ENCODE data around the gene TTC27. TPM values are rescaled to one million over a fixed set of nuclear protein-coding genes. Genes with fewer than 3 reads are reported as not detected.
"Not testable (repeated sequence)": the region's sequence is repeated elsewhere in the genome, so short reads cannot be mapped to it uniquely, and the experiment has no call there.

The TTC27 gene
- polyA plus RNA-seq, 1 donor = 14.2 TPM

DNA sequence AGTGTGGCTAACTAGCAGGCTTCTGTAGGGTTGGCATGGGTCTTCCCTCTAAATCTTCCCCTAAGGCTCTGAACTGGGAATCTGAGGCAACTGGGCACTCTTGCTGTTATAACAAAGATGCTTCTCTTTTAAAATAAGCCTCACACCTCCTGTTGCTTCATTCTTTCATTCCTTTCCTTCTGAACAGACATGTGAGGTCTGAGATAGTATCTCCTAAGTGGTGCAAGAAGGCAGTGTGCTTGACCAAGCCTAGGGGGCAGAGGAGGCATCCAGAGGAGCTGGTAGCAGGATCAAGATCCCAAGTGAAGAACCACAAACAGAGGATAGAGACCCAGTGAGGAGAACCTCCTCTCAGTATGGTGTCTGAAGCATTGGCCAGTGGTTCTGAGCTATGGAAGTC lies 90.9 kb downstream of the TTC27 start:
- Histone ChIP-seq H3K27me3 (ENCODE audit: control insufficient read depth, insufficient read depth, low read length) (no peaks in the 10 kb centered on the region), H3K36me3 (ENCODE audit: control insufficient read depth, insufficient read depth, low read length) (no peaks in the 10 kb centered on the region), H3K9me3 (ENCODE audit: control insufficient read depth, low read depth, low read length) (no peaks in the 10 kb centered on the region), H3K4me3 (ENCODE audit: low read length) (no peak overlapping the region), H3K4me1 (ENCODE audit: control insufficient read depth, insufficient read depth, low read length) (no peaks in the 10 kb centered on the region), H3K27ac (ENCODE audit: low read length) (no peak overlapping the region)
- DNase-seq = no peak

- no peaks in the 10 kb centered on the region for H3K4me1 ChIP-seq (ENCODE audit: control insufficient read depth, insufficient read depth, low read length)
- WGBS (ENCODE audit: insufficient coverage, low lambda C conversion rate) = no CpG with 5 or more reads among the region's 2 CpGs
- no peak overlapping the region for H3K4me3 ChIP-seq (ENCODE audit: low read length)
- no peaks in the 10 kb centered on the region for H3K36me3 ChIP-seq (ENCODE audit: control insufficient read depth, insufficient read depth, low read length)
- H3K27ac ChIP-seq (ENCODE audit: low read length) = no peak overlapping the region
- H3K27me3 ChIP-seq (ENCODE audit: control insufficient read depth, insufficient read depth, low read length) = no peaks in the 10 kb centered on the region
- no peak for DNase-seq
- no peaks in the 10 kb centered on the region for H3K9me3 ChIP-seq (ENCODE audit: control insufficient read depth, low read depth, low read length)
Observed at GRCh38 chr2:32719430-32719829, 91.6 kb downstream of the TTC27 start.

GRCh38 chr2:32719933-32720716 lies 92.3 kb downstream of the TTC27 start:
- WGBS (ENCODE audit: insufficient coverage, low lambda C conversion rate) = 100% methylated on average over 1 of the region's 1 CpG
- no peak overlapping the region for H3K4me3 ChIP-seq (ENCODE audit: low read length)
- no peak overlapping the region for H3K27ac ChIP-seq (ENCODE audit: low read length)

GRCh38 chr2:32720771-32721170 lies 92.9 kb downstream of the TTC27 start:
- H3K9me3 ChIP-seq (ENCODE audit: control insufficient read depth, low read depth, low read length) = no peaks in the 10 kb centered on the region
- DNase-seq = no peak
- H3K4me3 ChIP-seq (ENCODE audit: low read length) = no peak overlapping the region
- H3K27ac ChIP-seq (ENCODE audit: low read length) = no peak overlapping the region
- WGBS (ENCODE audit: insufficient coverage, low lambda C conversion rate) = 100% methylated on average over 3 of the region's 4 CpGs
- no peaks in the 10 kb centered on the region for H3K36me3 ChIP-seq (ENCODE audit: control insufficient read depth, insufficient read depth, low read length)
- no peaks in the 10 kb centered on the region for H3K4me1 ChIP-seq (ENCODE audit: control insufficient read depth, insufficient read depth, low read length)
- no peaks in the 10 kb centered on the region for H3K27me3 ChIP-seq (ENCODE audit: control insufficient read depth, insufficient read depth, low read length)

More at GRCh38 chr2:32719933-32720716, 92.3 kb downstream of the TTC27 start:
- H3K4me1 ChIP-seq (ENCODE audit: control insufficient read depth, insufficient read depth, low read length) = no peaks in the 10 kb centered on the region
- no peaks in the 10 kb centered on the region for H3K36me3 ChIP-seq (ENCODE audit: control insufficient read depth, insufficient read depth, low read length)
- no peaks in the 10 kb centered on the region for H3K9me3 ChIP-seq (ENCODE audit: control insufficient read depth, low read depth, low read length)
- no peaks in the 10 kb centered on the region for H3K27me3 ChIP-seq (ENCODE audit: control insufficient read depth, insufficient read depth, low read length)
- no peak for DNase-seq

DNA sequence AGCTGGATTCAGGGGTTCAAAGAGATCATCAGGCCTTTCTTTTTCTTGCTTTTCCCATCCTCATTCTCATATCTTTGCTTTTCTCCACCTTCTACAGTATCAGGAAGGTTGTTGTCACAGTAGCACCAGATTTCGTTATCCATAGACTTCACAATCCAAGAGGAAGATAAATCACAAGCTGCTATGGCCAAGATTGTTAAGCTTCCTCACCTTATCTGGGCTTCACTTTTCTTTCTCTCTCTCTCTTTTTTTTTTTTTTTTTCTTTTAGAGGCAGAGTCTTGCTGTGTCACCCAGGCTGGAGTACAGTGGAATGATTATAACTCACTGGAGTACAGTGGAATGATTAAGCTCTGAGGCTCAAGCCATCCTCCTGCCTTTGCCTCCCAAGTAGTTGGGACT lies 93.5 kb downstream of the TTC27 start:
- Histone ChIP-seq H3K27me3 (ENCODE audit: control insufficient read depth, insufficient read depth, low read length) (no peaks in the 10 kb centered on the region), H3K9me3 (ENCODE audit: control insufficient read depth, low read depth, low read length) (no peaks in the 10 kb centered on the region), H3K4me1 (ENCODE audit: control insufficient read depth, insufficient read depth, low read length) (no peaks in the 10 kb centered on the region), H3K36me3 (ENCODE audit: control insufficient read depth, insufficient read depth, low read length) (no peaks in the 10 kb centered on the region), H3K4me3 (ENCODE audit: low read length) (no peak overlapping the region), H3K27ac (ENCODE audit: low read length) (no peak overlapping the region)
- WGBS (ENCODE audit: insufficient coverage, low lambda C conversion rate) = 88% methylated on average over 1 of the region's 1 CpG
- no peak for DNase-seq

- H3K4me1 ChIP-seq (ENCODE audit: control insufficient read depth, insufficient read depth, low read length) = no peaks in the 10 kb centered on the region
- no peak overlapping the region for H3K27ac ChIP-seq (ENCODE audit: low read length)
- WGBS (ENCODE audit: insufficient coverage, low lambda C conversion rate) = no CpG with 5 or more reads among the region's 3 CpGs
- no peak for DNase-seq
- H3K27me3 ChIP-seq (ENCODE audit: control insufficient read depth, insufficient read depth, low read length) = no peaks in the 10 kb centered on the region
- no peaks in the 10 kb centered on the region for H3K9me3 ChIP-seq (ENCODE audit: control insufficient read depth, low read depth, low read length)
- H3K4me3 ChIP-seq (ENCODE audit: low read length) = no peak overlapping the region
- no peaks in the 10 kb centered on the region for H3K36me3 ChIP-seq (ENCODE audit: control insufficient read depth, insufficient read depth, low read length)
Observed at GRCh38 chr2:32723467-32724079, 95.7 kb downstream of the TTC27 start.

DNA sequence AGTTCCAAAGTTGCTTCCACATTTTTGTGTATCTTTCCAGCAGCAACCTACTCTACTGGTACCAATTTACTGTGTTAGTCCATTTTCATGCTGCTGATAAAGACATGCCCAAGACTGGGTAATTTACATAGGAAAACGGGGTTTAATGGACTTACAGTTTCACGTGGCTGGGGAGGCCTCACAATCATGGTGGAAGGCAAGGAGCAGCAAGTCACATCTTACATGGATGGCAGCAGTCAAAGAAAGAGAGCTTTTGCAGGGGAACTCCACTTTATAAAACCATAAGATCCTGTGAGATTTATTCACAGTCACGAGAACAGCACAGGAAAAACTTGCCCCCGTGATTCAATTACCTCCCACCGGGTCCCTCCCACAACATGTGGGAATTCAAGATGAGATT lies 98.8 kb downstream of the TTC27 start:
- not testable (repeated sequence) for DNase-seq; H3K4me1 ChIP-seq (ENCODE audit: control insufficient read depth, insufficient read depth, low read length); H3K36me3 ChIP-seq (ENCODE audit: control insufficient read depth, insufficient read depth, low read length); H3K27ac ChIP-seq (ENCODE audit: low read length); H3K27me3 ChIP-seq (ENCODE audit: control insufficient read depth, insufficient read depth, low read length); H3K9me3 ChIP-seq (ENCODE audit: control insufficient read depth, low read depth, low read length); H3K4me3 ChIP-seq (ENCODE audit: low read length)
- WGBS (ENCODE audit: insufficient coverage, low lambda C conversion rate) = no CpG with 5 or more reads among the region's 5 CpGs

DNA sequence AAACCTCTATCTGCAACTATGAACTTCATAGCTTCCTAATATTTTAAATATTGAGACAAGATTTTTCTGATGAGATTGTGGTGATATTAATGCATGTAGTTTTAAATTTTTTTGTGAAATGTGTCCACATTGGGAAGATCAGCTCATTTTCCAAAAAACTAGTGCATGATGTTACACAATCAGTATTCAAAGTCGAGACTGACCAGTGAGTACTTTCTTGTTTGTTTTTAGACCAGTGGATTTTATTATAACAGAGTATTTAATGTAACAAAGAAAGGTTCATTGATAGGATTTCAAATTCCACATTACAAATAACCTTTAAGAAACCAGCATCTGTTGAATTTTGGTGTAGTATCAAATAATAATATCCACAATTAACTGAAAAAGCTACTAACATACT lies 99.3 kb downstream of the TTC27 start:
- Histone ChIP-seq H3K4me1 (ENCODE audit: control insufficient read depth, insufficient read depth, low read length) (no peaks in the 10 kb centered on the region), H3K9me3 (ENCODE audit: control insufficient read depth, low read depth, low read length) (no peaks in the 10 kb centered on the region), H3K36me3 (ENCODE audit: control insufficient read depth, insufficient read depth, low read length) (no peaks in the 10 kb centered on the region), H3K4me3 (ENCODE audit: low read length) (no peak overlapping the region), H3K27ac (ENCODE audit: low read length) (no peak overlapping the region), H3K27me3 (ENCODE audit: control insufficient read depth, insufficient read depth, low read length) (no peaks in the 10 kb centered on the region)
- DNase-seq = no peak
- WGBS (ENCODE audit: insufficient coverage, low lambda C conversion rate) = no CpG with 5 or more reads among the region's 1 CpG

DNA sequence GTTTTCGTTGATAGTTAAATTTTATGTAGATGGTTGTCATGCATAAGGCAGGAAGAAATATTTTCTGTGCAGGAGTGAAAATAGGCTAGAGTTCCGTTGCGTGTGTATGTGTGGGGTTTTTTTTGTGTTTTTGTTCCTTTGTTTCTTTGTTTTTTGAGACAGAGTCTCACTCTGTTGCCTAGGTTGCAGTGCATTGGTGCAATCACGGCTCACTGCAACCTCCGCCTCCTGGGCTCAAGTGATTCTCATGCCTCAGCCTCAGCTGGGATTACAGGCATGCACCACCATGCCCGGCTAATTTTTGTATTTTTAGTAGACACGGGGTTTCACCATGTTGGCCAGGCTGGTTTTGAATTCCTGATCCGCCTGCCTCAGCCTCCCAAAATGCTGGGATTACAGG lies 103.1 kb downstream of the TTC27 start:
- not testable (repeated sequence) for H3K36me3 ChIP-seq (ENCODE audit: control insufficient read depth, insufficient read depth, low read length); H3K4me3 ChIP-seq (ENCODE audit: low read length); H3K27me3 ChIP-seq (ENCODE audit: control insufficient read depth, insufficient read depth, low read length); H3K27ac ChIP-seq (ENCODE audit: low read length); DNase-seq; H3K4me1 ChIP-seq (ENCODE audit: control insufficient read depth, insufficient read depth, low read length); H3K9me3 ChIP-seq (ENCODE audit: control insufficient read depth, low read depth, low read length)
- WGBS (ENCODE audit: insufficient coverage, low lambda C conversion rate) = 100% methylated on average over 2 of the region's 8 CpGs

GRCh38 chr2:32732120-32732519 lies 104.3 kb downstream of the TTC27 start:
- H3K27ac ChIP-seq (ENCODE audit: low read length) = no peak overlapping the region
- no peaks in the 10 kb centered on the region for H3K9me3 ChIP-seq (ENCODE audit: control insufficient read depth, low read depth, low read length)
- peaks cover 6% of the 10 kb centered on the region for H3K36me3 ChIP-seq (ENCODE audit: control insufficient read depth, insufficient read depth, low read length)
- no peak for DNase-seq
- H3K27me3 ChIP-seq (ENCODE audit: control insufficient read depth, insufficient read depth, low read length) = no peaks in the 10 kb centered on the region
- whole genome bisulfite sequencing (ENCODE audit: insufficient coverage, low lambda C conversion rate) = no CpG with 5 or more reads among the region's 1 CpG
- H3K4me1 ChIP-seq (ENCODE audit: control insufficient read depth, insufficient read depth, low read length) = no peaks in the 10 kb centered on the region
- no peak overlapping the region for H3K4me3 ChIP-seq (ENCODE audit: low read length)

All from large intestine (tissue), 3 donors.